C1 segment of cervical spinal cord (tissue), 14 donors: Measurements from ENCODE around the gene KLHL17.
A peak's percentile ranks its signal among the peaks of the same experiment; 100 is the strongest.
"Not testable (repeated sequence)": the region's sequence is repeated elsewhere in the genome, so short reads cannot be mapped to it uniquely, and the experiment has no call there.

Source experiments
- DNase-seq, 14 donors: peaks; one replicate each; lab custom pipeline; 2025; lab: John Stamatoyannopoulos, UW

KLHL17 gene

DNA sequence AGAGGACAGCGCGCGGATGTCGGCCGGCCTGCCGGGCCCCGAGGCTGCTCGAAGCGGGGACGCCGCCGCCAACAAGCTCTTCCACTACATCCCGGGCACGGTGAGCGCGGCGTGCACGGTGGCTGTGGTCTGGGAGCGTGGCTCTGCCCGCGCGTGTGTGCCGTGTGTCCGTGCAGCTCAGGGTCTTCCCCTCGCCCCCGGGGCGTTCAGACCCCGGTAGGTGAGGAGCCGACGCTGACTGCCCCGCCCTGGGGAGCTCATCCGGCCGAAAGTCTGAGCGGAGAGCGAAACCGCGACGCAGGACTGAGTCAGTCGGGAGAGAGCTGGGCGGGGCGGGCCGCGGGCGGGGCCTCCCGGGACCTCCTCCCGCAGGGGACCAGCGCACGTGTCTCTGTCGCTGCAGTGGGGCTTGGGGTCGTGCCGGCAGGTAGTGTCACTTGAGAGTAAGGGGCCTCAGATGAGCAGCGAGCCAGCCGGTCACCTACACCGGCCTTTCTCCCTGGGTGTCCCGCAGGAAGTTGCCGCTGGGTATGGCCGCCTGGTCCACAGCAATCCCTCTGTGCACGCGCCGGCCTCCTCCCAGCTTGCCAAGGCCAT is 6.4 kb downstream of the KLHL17 start:
- no peak for DNase-seq

DNA sequence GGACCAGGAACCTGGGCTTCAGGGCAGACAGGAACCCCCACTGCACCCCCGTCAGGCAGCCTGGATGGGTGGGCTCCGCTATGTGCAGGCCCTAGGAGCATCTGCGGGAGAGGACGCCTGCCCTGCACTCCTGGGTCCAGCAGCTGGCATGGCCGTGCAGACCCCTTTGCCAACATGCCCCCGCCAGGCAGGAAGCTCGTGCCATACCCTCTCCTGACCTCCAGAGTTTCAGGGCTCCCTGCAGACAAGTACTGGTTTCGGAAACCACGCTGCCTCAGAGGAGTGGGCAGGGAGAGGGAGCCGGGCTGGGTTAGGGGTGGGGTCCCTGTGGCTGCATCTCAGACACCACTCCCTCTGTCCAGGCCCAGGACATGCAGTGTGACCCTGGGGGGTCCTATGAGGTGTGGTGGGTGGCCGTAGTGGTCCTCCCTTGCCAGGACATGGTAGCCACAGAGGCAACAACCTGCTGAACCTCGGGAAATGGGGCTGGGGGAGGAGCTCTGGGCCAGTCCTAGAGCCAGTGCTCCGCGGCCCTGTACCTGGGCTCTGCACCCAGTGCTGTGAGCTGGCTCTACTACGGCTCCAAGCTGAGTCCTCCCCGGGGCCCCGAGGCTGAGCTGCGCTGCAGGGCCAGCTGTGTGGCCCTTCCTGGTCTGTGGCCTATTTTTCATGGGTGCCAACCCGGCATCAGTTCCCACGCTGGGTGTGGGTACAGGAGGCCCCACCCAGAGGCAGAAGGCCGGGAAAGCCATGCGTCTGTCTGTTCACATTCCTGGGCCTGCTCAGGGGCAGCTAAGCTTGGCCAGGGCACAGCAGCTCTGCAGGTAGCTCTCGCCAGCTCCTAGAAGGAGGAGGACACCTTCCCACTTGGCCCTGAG is 7.3 kb downstream of the KLHL17 start:
- no peak for DNase-seq

DNA sequence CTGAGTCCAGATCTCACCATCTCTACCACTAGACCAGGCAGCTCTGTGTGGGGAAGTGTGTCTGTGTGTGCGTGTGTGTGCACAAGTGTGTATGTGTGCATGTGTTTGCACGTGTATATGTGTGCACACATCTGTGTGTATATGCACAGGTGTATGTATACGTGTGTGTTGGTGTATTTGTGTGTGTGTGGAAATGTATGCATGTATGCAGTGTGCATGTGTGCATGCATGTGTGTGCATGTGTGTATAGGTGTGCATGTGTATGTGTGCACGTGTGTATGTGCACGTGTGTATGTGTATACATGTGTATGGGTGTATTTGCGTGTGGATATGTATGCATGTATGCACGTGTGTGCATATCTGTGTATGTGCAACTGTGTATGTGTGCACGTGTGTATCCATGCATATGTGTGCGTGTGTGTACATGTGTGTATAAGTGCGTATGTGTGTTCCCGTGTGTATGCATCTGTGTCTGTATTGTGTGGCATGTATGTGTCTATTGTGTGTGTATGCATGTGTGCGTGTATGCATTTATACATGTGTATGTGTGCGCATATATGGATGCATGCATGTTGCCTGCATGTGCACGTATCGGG is 9.0 kb downstream of the KLHL17 start:
- no peak for DNase-seq

GRCh38 chr1:970242-970972 is 10.0 kb downstream of the KLHL17 start:
- no peak for DNase-seq

DNA sequence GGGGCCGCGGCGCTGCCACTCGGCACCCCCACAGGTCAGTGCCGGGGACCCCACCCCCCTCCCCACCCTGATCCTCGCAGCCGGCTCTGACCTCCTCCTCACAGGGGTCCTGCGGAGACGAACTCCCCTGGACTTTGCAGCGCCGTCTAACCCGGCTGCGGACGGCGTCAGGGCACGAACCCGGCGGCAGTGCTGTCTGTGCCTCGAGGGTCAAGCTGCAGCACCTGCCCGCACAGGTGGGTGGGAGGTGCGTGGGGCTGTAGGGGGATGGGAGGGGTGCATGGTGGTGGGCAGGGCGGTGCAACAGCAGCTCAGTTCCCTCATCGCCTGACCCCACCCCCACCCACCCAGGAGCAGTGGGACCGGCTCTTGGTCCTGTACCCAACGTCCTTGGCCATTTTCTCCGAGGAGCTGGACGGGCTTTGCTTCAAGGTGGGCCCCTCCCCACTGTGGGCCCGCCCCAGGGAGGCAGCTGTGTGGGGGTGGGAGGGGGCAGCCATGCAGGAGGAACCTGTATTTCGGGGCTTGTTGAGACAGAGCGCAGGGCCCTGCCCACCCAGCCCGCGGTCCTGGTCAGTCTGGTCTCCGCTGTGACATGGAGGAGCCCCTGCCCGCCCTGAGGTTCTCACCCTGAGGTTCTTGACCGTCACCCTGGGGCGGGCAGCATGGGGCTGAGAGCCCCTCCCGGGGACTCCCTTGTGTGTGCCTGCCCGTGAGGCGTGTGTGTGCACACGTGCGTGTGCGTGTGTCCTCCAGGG is 10.8 kb downstream of the KLHL17 start:
- DNase-seq = no peak

DNA sequence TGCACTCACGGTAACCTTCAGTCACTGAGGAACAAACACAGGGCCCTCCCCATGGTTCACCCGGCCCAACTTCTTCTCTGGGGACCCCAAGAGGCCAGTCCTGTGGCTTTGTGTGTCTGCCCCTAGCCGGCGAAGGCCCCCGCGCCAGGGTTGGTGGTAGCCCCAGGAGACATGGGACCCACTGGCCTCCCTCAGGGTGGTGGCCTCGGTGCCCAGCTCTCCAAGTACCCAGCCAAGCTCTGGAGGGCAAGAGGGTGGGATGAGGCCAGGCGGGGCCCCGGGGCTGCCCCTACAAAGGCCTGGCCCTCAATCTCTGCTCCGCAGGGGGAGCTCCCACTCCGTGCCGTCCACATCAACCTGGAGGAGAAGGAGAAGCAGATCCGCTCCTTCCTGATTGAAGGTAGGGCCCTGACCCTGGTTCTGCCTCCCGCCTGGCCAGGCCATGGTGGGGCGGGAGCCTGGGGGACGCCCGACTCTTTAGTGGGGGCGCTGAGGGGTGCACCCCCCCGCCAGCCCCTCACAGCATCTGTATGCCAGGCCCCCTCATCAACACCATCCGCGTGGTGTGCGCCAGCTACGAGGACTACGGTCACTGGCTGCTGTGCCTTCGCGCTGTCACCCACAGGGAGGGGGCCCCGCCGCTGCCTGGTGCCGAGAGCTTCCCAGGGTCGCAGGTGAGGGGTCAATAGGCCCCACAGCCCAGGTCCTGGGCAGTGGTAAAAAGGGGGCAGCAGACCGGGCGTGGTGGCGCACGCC is 11.5 kb downstream of the KLHL17 start:
- no peak for DNase-seq

DNA sequence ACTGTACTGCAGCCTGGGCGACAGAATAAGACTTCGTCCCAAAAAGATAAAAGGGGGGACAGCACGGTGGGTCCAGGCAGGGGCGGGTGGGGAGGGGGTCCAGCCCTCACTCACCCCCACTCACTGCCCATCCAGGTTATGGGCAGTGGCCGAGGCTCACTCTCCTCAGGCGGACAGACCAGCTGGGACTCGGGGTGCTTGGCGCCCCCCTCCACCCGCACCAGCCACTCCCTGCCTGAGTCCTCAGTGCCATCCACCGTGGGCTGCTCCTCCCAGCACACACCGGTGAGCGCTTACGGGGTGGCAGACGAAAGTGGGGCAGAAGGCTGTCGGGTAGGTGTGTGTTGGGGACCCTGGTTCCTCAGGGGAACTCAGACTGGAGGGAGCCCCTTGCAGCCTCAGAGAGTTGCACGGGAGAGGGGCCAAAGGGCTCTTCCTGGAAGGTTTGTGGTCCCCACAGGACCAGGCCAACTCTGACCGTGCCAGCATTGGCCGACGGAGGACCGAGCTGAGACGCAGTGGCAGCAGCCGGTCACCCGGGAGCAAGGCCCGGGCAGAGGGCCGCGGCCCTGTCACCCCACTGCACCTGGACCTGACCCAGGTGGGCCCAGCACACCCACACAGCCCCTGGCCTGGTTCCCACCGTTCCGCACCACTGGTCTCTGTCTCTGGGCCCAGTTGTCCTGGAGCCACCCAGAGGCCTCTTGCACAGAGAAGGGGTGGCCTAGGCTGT is 12.5 kb downstream of the KLHL17 start:
- no peak for DNase-seq

DNA sequence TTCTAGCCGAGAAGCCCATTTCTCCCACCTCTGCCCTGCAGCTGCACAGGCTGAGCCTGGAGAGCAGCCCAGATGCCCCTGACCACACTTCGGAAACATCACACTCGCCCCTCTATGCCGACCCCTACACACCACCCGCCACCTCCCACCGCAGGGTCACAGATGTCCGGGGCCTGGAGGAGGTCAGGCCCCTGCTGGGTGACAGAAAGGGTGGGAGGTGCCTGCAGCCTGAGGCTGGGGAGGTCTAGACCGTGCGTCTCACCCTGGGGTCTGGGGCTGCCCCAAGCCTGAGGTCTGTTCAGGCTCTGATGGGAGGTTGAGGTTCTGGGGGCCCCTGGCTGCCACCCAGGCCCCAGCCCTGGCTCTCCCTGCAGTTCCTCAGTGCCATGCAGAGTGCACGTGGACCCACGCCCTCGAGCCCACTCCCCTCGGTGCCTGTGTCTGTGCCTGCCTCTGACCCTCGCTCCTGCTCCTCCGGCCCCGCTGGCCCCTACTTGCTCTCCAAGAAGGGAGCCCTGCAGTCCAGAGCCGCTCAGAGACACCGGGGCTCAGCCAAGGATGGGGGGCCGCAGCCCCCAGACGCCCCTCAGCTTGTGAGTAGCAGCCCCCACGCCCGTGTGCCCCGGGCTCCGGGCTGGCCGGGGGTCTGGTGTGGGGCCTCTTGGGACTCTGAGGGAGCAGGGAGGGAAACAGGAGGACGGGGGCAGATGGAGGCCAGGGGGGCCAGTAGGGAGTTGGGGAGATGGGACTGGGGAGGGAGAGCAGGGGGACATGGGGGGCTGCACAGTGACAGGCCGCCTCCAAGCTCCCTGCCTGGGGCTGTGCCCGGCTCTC is 13.3 kb downstream of the KLHL17 start:
- no peak for DNase-seq

- no peak for DNase-seq
These were observed 13.9 kb downstream of the KLHL17 start for GRCh38 chr1:974293-974640.

- DNase-seq = no peak
These were observed 14.4 kb downstream of the KLHL17 start for GRCh38 chr1:974687-975328.

DNA sequence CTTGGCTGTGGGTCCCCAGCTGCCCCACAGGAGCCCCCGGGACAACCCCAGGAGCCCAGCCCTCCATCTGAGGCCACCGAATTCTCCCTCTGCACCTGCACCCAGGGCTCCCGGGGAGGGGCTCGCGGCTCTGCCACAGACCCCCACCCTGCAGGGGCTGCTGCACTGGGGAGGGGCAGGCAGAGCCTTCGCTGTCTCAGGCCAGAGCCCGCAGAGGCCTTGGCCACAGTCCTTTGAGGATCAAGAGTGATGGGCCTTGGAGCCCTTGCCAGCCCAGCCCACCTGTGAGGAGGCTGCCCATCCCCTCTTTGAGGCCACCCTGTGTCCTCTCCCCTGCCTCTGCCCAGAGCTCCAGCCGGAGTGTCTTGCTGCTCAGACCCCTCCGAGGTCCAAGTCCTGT is 15.0 kb downstream of the KLHL17 start:
- DNase-seq = no peak

DNA sequence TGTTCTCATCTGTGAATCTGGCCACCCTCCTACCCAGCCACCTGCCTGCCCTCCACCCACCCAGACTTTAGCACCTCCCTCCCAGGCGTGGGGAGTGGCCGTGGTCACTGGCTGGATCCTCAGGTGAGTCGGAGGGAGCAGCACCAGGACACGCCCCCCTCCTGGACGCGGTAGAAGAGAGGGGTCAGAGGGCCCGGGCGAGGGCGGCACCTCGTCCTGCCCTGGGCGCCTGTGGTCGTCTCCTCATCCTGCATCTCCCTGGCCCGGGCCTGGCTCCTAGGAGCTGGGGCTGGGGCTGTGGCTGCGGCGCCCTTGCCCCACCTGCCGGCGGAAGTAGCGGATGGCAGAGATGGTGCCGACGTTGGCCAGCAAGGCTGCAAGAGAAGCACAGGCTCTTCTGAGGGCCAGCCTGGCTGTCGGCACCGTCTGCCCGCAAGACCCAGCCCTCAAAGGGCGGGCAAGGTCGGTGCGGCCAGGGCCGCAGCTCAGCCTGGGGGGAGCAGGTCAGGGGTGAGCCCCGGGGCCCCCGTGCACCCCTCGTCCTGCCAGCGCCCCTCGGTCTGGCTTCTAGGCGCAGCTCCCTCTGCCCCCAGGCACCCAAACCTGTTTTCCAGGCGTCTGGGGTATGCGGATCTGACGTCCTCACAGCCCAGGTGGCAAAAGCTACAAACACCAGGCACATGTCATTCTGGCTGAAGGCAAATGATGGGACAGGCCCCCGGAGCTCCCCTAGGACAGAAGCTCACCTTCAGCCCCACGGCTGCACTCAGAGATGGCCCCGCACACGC is 15.7 kb downstream of the KLHL17 start:
- peak in 1 of 14 donors; percentile 38 for DNase-seq

DNA sequence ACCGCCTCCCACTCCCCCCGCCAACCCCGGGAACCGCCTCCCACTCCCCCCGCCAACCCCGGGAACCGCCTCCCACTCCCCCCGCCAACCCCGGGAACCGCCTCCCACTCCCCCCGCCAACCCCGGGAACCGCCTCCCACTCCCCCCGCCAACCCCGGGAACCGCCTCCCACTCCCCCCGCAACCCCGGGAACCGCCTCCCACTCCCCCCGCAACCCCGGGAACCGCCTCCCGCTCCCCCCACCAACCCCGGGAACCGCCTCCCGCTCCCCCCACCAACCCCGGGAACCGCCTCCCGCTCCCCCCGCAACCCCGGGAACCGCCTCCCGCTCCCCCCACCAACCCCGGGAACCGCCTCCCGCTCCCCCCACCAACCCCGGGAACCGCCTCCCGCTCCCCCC is 16.4 kb downstream of the KLHL17 start:
- DNase-seq = not testable (repeated sequence)

DNA sequence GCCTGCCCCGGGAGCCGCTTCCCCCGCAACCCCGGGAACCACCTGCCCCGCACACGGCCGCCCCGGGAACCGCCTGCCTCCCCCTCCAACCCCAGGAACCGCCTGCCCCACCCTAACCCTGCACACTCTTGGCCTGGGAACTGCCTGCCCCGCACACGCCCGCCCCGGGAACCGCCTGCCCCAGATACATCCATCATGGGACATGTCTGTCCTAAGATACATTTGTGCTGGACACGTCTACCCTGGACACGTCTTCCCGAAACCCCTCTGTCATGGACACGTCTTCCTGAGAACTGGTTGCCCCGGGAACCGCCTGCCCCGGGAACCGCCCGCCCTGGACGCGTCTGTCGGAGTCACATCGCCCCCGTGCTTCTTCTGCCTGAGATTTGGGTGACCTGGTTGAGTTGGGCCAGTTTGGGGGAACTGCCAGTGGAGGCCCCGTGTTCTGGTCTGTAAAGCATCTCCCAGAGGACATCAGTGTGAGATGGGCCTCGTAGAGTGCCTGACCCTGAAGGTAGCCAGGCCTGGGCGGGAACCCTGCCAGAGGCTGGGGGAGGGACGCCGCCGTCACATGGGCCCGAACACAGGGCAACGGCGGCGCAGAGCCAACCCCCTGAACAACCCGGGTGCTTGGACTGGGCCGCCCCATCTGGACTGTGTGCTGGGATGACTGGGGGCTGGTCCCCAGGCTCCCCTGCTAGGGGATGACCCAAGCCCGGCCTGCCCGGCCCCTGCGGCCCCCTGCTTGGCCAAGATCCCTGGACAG is 17.9 kb downstream of the KLHL17 start:
- no peak for DNase-seq

- DNase-seq = no peak
These were observed 18.7 kb downstream of the KLHL17 start for GRCh38 chr1:978835-979743.

GRCh38 chr1:979744-980072 is 19.3 kb downstream of the KLHL17 start:
- DNase-seq = no peak
